ENCODE results near the gene ELAVL3. TPM values are rescaled to one million over a fixed set of nuclear protein-coding genes. Genes with fewer than 3 reads are reported as not detected.

Gene ELAVL3
- polyA plus RNA-seq, 1 of the 3 experiments (the other 2 are of a cell fraction), result 0.48 TPM

DNA sequence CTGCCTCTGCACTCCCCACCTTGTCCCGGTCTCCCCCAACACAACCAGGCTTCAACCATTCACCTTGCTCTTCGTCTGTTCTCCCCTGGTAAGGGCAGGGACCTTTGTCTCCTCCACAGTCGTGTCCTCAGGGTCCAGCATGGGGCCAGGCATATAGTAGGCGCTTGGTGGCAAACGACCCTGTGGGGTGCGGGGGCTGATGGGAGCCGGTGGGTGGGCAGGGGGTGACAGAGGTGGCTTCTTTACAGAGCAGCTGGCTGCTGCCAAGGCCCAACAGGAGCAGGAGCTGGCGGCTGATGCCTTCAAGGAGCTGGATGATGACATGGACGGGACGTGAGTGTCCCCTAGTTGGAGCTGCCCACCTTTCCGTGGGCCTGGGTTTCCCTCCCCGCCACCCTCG, 35.7 kb downstream of the ELAVL3 start:
- no peak for DNase-seq
- Histone ChIP-seq H3K9ac (no peak overlapping the region), H3K36me3 (replicated peaks in 1 of 2; ENCODE audit: control insufficient read depth in 1 of 2, insufficient read depth in 2 of 2, low read length in 1 of 2) (peaks cover 27 to 48% of the 10 kb centered on the region in 2 experiments), H3K4me2 (no peak overlapping the region), H3K79me2 (ENCODE audit: insufficient read depth) (peaks cover 16% of the 10 kb centered on the region; the same call in 1 of the 2 replicates), H3K27me3 (ENCODE audit: insufficient read depth) (no peaks in the 10 kb centered on the region), H3F3A (replicated peaks; ENCODE audit: insufficient read depth) (peaks cover 5% of the 10 kb centered on the region), H3K4me1 (ENCODE audit: control insufficient read depth in 1 of 2, insufficient read depth in 2 of 2, low read depth in 1 of 2, low read length in 1 of 2) (no peaks in the 10 kb centered on the region; a peak in 1 of 4 replicates), H3K9me2 (no peaks in the 10 kb centered on the region), H3K4me3 (ENCODE audit: low read depth in 2 of 2, low read length in 1 of 2) (no peak overlapping the region), H3K9me3 (no peaks in the 10 kb centered on the region), H3K27ac (ENCODE audit: low read depth in 2 of 2, low read length in 1 of 2) (no peak overlapping the region), H4K20me1 (ENCODE audit: insufficient read depth) (no peaks in the 10 kb centered on the region), H2AFZ (ENCODE audit: low read depth) (no peak overlapping the region)
- no peak for TF ChIP-seq RCOR1 (IDR thresholded peaks at IDR 0.05; ENCODE audit: low read length)
- no peak for TF ChIP-seq MEF2A (IDR thresholded peaks at IDR 0.05; ENCODE audit: borderline replicate concordance, low read depth)
- no peak for TF ChIP-seq SMC3 (IDR thresholded peaks at IDR 0.05; ENCODE audit: low read depth, low read length)
- TF ChIP-seq FOXJ3 (CRISPR knock-in tag; IDR thresholded peaks at IDR 0.05), result no peak
- TF ChIP-seq, protein P1, sequence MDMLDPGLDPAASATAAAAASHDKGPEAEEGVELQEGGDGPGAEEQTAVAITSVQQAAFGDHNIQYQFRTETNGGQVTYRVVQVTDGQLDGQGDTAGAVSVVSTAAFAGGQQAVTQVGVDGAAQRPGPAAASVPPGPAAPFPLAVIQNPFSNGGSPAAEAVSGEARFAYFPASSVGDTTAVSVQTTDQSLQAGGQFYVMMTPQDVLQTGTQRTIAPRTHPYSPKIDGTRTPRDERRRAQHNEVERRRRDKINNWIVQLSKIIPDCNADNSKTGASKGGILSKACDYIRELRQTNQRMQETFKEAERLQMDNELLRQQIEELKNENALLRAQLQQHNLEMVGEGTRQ (IDR thresholded peaks at IDR 0.05; ENCODE audit: borderline replicate concordance, low read depth, low read length), result no peak
- no peak for TF ChIP-seq TCF12 (IDR thresholded peaks at IDR 0.05)
- TF ChIP-seq POLR2AphosphoS5 (IDR thresholded peaks at IDR 0.05; ENCODE audit: low read depth, low read length), result no peak
- TF ChIP-seq, protein P2, sequence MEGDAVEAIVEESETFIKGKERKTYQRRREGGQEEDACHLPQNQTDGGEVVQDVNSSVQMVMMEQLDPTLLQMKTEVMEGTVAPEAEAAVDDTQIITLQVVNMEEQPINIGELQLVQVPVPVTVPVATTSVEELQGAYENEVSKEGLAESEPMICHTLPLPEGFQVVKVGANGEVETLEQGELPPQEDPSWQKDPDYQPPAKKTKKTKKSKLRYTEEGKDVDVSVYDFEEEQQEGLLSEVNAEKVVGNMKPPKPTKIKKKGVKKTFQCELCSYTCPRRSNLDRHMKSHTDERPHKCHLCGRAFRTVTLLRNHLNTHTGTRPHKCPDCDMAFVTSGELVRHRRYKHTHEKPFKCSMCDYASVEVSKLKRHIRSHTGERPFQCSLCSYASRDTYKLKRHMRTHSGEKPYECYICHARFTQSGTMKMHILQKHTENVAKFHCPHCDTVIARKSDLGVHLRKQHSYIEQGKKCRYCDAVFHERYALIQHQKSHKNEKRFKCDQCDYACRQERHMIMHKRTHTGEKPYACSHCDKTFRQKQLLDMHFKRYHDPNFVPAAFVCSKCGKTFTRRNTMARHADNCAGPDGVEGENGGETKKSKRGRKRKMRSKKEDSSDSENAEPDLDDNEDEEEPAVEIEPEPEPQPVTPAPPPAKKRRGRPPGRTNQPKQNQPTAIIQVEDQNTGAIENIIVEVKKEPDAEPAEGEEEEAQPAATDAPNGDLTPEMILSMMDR (IDR thresholded peaks at IDR 0.05), result no peak
- TF ChIP-seq, protein P3, sequence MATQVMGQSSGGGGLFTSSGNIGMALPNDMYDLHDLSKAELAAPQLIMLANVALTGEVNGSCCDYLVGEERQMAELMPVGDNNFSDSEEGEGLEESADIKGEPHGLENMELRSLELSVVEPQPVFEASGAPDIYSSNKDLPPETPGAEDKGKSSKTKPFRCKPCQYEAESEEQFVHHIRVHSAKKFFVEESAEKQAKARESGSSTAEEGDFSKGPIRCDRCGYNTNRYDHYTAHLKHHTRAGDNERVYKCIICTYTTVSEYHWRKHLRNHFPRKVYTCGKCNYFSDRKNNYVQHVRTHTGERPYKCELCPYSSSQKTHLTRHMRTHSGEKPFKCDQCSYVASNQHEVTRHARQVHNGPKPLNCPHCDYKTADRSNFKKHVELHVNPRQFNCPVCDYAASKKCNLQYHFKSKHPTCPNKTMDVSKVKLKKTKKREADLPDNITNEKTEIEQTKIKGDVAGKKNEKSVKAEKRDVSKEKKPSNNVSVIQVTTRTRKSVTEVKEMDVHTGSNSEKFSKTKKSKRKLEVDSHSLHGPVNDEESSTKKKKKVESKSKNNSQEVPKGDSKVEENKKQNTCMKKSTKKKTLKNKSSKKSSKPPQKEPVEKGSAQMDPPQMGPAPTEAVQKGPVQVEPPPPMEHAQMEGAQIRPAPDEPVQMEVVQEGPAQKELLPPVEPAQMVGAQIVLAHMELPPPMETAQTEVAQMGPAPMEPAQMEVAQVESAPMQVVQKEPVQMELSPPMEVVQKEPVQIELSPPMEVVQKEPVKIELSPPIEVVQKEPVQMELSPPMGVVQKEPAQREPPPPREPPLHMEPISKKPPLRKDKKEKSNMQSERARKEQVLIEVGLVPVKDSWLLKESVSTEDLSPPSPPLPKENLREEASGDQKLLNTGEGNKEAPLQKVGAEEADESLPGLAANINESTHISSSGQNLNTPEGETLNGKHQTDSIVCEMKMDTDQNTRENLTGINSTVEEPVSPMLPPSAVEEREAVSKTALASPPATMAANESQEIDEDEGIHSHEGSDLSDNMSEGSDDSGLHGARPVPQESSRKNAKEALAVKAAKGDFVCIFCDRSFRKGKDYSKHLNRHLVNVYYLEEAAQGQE (IDR thresholded peaks at IDR 0.05; ENCODE audit: low read depth, low read length), result no peak
- no peak for TF ChIP-seq ELF1 (IDR thresholded peaks at IDR 0.05)
- TF ChIP-seq TAF1 (IDR thresholded peaks at IDR 0.05; ENCODE audit: borderline replicate concordance, low read depth, low read length), result no peak
- no peak for TF ChIP-seq GABPA (IDR thresholded peaks at IDR 0.05; ENCODE audit: low read depth)
- 88% methylated on average over 13 of the region's 13 CpGs for WGBS (ENCODE audit: low lambda C conversion rate)
- ChIA-PET POLR2A (interaction anchor here (1.1 to 1.5 kb wide), 3 partner anchors 10 to 64 kb away, joined by 3 to 7 read pairs (median 4); partner anchors contain the start of genes ODAD3 and PRKCSH), CTCF (interaction anchor here (0.9 to 4.1 kb wide), 7 partner anchors 58 to 154 kb away, joined by 3 to 36 read pairs (median 6); partner anchors contain the start of genes EPOR and TSPAN16)

All from SK-N-SH (cell line).